DMS 273 (cell line): ENCODE data around the gene CFAP97.
A peak's percentile ranks its signal among the peaks of the same experiment; 100 is the strongest.
"Not testable (repeated sequence)": the region's sequence is repeated elsewhere in the genome, so short reads cannot be mapped to it uniquely, and the experiment has no call there.

Experiments used
- DNase-seq: peaks from one replicate; lab custom pipeline; 2025; ENCODE audit not compliant: unreplicated experiment; lab: John Stamatoyannopoulos, UW

The CFAP97 gene

GRCh38 chr4:185142912-185143600, 60.7 kb downstream of the CFAP97 start, which contains the start of gene SLC25A4:
Gene SLC25A4, plus strand, starts transcription at chr4:185143266. Its CDS starts 107 bp downstream, at chr4:185143373.
- DNase-seq: peak; percentile 90

- DNase-seq: peak; percentile 55
Observed at GRCh38 chr4:185142564-185142911, 61.3 kb downstream of the CFAP97 start.

- DNase-seq: no peak
Observed at GRCh38 chr4:185141777-185142176, 62.0 kb downstream of the CFAP97 start.

GRCh38 chr4:185139736-185140135, 64.1 kb downstream of the CFAP97 start:
- DNase-seq: no peak

GRCh38 chr4:185138161-185138560, 65.6 kb downstream of the CFAP97 start:
- DNase-seq: no peak

GRCh38 chr4:185137233-185137925, 66.4 kb downstream of the CFAP97 start:
- no peak for DNase-seq

GRCh38 chr4:185134307-185134869, 69.4 kb downstream of the CFAP97 start:
- DNase-seq: peak; percentile 62

GRCh38 chr4:185128272-185129119, 75.3 kb downstream of the CFAP97 start:
- DNase-seq: peak; percentile 55

- peak; percentile 58 for DNase-seq
Observed at GRCh38 chr4:185127021-185127925, 76.5 kb downstream of the CFAP97 start.

GRCh38 chr4:185124006-185124405, 79.8 kb downstream of the CFAP97 start:
- no peak for DNase-seq

- no peak for DNase-seq
Observed at GRCh38 chr4:185122681-185123345, 81.0 kb downstream of the CFAP97 start.

GRCh38 chr4:185120631-185120946, 83.2 kb downstream of the CFAP97 start:
- no peak for DNase-seq

- DNase-seq: no peak
Observed at GRCh38 chr4:185119927-185120630, 83.7 kb downstream of the CFAP97 start.

- DNase-seq: not testable (repeated sequence)
Observed at GRCh38 chr4:185119467-185119866, 84.3 kb downstream of the CFAP97 start.

- no peak for DNase-seq
Observed at GRCh38 chr4:185118876-185119275, 84.9 kb downstream of the CFAP97 start.

- DNase-seq: no peak
Observed at GRCh38 chr4:185117300-185117934, 86.4 kb downstream of the CFAP97 start.

GRCh38 chr4:185115827-185116232, 88.0 kb downstream of the CFAP97 start:
- peak; percentile 97 for DNase-seq

GRCh38 chr4:185113340-185113739, 90.5 kb downstream of the CFAP97 start:
- DNase-seq: no peak

- DNase-seq: no peak
Observed at GRCh38 chr4:185112104-185112503, 91.7 kb downstream of the CFAP97 start.
